GM12873 (cell line): ENCODE measurements around the gene PRKCB.

Experiments
- TF ChIP-seq, protein P1 (sequence below): IDR thresholded peaks from 2 replicates; pipeline ENCODE4 v1.5.1; 2012; ENCODE audit warnings: low read depth, mild to moderate bottlenecking, moderate library complexity, low read length, control low read depth; ENCODE audit not compliant: insufficient read depth; ENCODE audit errors: missing control alignments

PRKCB gene

DNA sequence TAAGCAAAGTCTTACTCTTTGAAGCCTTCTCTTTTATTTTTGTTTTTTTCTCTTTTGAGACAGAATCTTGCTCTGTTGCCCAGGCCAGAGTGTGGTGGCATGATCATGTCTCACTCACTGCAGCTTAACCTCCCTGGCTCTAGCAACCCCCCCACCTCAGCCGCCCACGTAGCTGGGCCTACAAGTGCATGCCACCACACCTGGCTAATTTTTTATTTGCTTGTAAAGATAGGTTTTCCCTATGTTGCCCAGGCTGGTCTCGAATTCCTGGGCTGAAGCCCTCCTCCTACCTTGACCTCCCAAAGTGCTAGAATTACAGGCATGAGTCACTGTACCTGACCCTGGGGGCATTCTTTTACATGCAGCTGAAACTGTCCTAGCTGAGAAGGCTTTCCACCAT lies 154.7 kb downstream of the PRKCB start:
- TF ChIP-seq, protein P1, sequence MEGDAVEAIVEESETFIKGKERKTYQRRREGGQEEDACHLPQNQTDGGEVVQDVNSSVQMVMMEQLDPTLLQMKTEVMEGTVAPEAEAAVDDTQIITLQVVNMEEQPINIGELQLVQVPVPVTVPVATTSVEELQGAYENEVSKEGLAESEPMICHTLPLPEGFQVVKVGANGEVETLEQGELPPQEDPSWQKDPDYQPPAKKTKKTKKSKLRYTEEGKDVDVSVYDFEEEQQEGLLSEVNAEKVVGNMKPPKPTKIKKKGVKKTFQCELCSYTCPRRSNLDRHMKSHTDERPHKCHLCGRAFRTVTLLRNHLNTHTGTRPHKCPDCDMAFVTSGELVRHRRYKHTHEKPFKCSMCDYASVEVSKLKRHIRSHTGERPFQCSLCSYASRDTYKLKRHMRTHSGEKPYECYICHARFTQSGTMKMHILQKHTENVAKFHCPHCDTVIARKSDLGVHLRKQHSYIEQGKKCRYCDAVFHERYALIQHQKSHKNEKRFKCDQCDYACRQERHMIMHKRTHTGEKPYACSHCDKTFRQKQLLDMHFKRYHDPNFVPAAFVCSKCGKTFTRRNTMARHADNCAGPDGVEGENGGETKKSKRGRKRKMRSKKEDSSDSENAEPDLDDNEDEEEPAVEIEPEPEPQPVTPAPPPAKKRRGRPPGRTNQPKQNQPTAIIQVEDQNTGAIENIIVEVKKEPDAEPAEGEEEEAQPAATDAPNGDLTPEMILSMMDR: no peak

DNA sequence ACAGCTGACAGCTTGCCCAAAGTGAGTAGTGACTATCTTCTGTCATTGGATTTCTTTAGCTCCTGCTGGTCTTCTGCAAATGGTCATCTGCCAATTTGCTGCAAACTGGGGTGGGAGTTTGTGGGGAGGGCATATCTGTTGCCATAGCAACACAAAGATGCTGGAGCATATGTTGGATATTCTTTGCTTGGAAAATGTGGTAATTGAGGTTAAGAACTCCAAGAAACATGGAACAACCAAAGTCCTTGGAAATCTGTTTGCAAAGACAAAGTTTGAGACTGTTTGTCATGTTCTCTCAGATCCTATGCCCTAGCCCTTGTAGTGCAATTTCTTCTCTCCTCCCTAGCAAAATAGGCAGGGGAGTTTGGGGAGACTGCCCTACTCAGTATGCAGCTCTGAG lies 155.3 kb downstream of the PRKCB start:
- TF ChIP-seq, protein P1: no peak

DNA sequence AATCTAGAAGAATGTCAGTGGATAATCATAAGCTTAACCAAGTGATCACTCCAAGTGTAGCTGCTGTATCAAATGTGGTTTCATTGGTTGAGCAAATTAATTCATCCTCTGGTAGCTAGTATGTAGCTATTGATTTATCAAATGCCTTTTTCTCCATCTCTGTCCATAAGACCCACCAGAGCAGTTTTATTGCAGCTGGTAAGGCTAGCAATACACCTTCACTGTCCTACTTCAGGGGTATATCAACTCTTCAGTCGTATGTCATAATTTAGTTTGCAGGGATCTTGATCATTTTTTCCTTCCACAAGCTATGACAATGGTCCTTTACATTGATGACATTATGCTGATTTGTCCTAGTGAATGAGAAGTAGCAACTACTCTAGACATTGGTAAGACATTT lies 158.8 kb downstream of the PRKCB start:
- TF ChIP-seq, protein P1: no peak

DNA sequence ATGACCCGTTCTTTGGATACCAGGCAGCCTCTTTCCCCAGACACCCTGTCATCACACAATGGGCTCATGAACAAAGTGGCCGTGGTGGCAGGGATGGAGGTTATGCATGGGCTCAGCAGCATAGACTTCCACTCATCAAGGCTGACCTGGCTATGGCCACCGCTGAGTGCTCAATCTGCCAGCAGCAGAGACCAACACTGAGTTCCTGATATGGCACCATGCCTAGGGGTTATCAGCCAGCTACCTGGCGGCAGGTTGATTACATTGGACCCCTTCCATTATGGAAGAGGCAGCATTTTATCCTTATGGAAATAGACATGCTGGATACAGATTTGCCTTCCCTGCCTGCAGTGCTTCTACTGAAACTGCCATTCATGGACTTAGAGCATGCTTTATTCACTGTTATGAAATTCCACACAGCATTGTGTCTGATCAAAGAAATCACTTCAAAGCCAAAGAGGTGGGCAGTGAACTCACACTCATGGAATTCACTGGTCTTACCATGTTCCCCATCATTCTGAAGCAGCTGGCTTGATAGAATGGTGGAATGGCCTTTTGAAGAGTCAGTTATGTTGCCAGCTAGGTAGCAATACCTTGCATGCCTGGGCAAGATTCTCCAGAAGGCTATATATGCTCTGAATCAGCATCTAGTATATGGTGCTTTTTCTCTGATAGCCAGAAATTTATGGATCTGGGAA lies 160.6 kb downstream of the PRKCB start:
- TF ChIP-seq, protein P1: no peak

DNA sequence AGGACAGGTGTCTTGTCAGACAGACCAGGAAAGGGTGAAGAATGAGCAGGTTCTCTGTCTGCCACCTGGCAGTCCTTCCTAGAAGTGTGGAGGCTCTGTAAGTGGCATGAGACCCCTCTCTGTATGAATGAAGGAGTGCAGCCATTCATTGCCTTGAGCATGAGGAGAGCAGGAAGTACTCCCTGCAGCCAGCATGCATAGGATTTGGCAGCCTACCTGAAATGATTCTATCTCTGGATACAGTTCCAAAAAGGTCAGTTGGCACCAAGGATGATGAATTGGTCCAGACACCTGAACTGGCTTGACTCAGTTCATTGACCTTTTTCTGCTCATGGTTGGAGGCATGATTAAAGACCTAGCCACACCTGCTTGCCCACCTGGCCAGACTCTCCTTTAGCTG lies 163.0 kb downstream of the PRKCB start:
- TF ChIP-seq, protein P1: no peak

DNA sequence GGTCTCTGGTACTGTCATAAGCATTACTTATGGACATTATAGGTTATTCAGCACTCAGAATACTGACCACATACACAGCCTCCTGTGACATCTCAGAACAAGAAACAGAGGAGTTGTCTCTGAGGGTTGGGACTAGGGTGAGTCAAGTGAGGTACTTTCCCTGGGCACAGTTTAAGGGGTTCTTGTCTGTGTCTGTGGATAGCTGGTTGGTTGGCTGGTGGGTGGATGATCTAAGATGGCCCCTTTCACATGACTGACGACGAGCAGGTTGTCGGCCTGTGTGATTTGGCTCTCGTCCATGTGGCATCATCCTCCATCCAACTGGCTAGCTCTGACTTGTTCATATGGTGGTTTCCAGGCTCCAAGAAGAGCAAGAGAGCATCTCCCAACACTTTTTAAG lies 163.9 kb downstream of the PRKCB start:
- TF ChIP-seq, protein P1: no peak

DNA sequence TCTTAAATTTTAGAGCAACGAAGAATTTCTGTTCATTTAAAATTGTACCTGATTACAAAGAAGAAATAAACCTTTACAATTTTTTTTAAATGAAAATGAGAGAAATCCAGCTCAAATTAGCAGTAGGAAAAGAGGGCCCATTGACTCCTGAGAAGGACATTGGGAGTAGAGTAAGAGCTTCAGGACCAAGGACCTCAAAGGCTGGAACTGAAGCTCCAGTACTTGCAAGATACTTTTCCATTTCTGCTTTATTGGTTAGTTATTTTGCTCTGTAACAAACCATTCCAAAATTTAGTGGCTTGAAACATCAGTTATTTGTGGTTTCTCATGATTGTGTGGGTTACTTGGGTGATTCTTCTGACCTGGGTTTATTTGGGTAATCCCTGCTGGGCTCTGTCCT lies 165.9 kb downstream of the PRKCB start:
- TF ChIP-seq, protein P1: no peak

DNA sequence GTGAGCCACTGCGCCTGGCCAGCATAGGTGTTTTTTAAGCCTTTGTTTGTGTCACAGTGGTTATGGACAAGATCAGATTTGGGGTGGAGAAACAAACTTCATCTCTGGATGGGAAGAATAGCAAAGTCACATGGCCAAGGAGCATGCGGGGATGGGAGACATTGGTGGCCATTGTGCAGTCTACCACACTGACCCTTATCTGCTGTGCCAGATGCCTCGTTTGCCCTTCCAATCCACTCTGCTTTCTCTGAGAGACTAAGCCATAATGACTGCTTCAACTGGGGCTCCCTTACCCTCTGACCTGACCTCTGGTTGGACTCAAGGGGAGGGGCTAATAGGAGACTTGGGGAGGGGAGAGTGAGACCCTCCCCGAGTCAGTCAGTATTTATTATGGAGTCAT lies 166.8 kb downstream of the PRKCB start:
- TF ChIP-seq, protein P1: no peak
